PFSK-1 (cell line): ENCODE data around the gene NRXN3.

Experiments used
- FOXP2 ChIP-seq: optimal IDR thresholded peaks from 2 replicates; pipeline ENCODE3; 2011; ENCODE audit warnings: borderline replicate concordance, control low read depth, inconsistent platforms; ENCODE audit not compliant: insufficient read depth; ENCODE audit errors: extremely low read length, extremely low read depth
- POLR2AphosphoS5 ChIP-seq: IDR thresholded peaks from 2 replicates; pipeline ENCODE4 v1.6.1; 2012; ENCODE audit warnings: low read depth, mild to moderate bottlenecking, control low read depth, low read length, moderate library complexity
- REST ChIP-seq, 2 experiments: IDR thresholded peaks; 2 replicates each; pipeline versions ENCODE4 v1.6.1 to v1.8.0; 2011 to 2012; ENCODE audit warnings: low read depth in 2 of 2, low read length in 2 of 2, control low read depth in 1 of 2, inconsistent platforms in 1 of 2, mild to moderate bottlenecking in 1 of 2, moderate library complexity in 1 of 2; ENCODE audit not compliant: insufficient read depth in 1 of 2
- SIN3A ChIP-seq: IDR thresholded peaks from 2 replicates; pipeline ENCODE4 v1.6.1; 2012; ENCODE audit warnings: mild to moderate bottlenecking, low read length, moderate library complexity, borderline replicate concordance; ENCODE audit not compliant: insufficient read depth
- TAF1 ChIP-seq: IDR thresholded peaks from 2 replicates; pipeline ENCODE4 v1.6.1; 2012; ENCODE audit warnings: low read length, control low read depth, borderline replicate concordance; ENCODE audit not compliant: insufficient read depth

Gene NRXN3

GRCh38 chr14:79641371-79641770, 1471.2 kb downstream of the NRXN3 start:
- no peak for TF ChIP-seq POLR2AphosphoS5
- TF ChIP-seq TAF1 = no peak
- TF ChIP-seq FOXP2 = no peak
- no peak for TF ChIP-seq REST (IDR thresholded peaks at IDR 0.05; ENCODE audit: insufficient read depth in 1 of 2, low read depth in 2 of 2, low read length in 2 of 2)
- TF ChIP-seq SIN3A = no peak

DNA sequence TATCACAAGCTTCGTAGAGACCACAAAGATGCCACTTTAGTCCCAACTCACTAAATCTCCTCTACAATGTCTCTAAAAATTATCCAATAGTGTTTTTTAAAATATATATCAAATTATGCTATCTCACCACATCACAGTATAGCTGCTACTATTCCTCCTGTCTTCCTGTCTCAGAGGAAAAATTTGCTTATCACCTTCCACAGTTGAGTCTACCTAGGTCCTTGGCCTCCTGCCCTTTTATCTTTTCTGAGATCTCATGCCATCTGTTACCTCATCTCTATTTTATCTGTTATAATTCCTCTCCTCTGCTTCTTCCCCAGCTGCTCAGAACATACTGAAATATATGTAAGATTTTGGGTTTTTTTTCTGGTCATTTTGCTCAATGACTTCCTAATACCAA, 1473.0 kb downstream of the NRXN3 start:
- TF ChIP-seq SIN3A (no peak), REST (IDR thresholded peaks at IDR 0.05; ENCODE audit: insufficient read depth in 1 of 2, low read depth in 2 of 2, low read length in 2 of 2) (no peak), POLR2AphosphoS5 (no peak), TAF1 (no peak), FOXP2 (no peak)

- no peak for TF ChIP-seq REST (IDR thresholded peaks at IDR 0.05; ENCODE audit: insufficient read depth in 1 of 2, low read depth in 2 of 2, low read length in 2 of 2)
- no peak for TF ChIP-seq POLR2AphosphoS5
- TF ChIP-seq FOXP2 = no peak
- no peak for TF ChIP-seq TAF1
- TF ChIP-seq SIN3A = no peak
Measured at GRCh38 chr14:79645753-79646362, 1475.7 kb downstream of the NRXN3 start.

- TF ChIP-seq POLR2AphosphoS5 = no peak
- no peak for TF ChIP-seq TAF1
- TF ChIP-seq FOXP2 = no peak
- no peak for TF ChIP-seq SIN3A
- no peak for TF ChIP-seq REST (IDR thresholded peaks at IDR 0.05; ENCODE audit: insufficient read depth in 1 of 2, low read depth in 2 of 2, low read length in 2 of 2)
Measured at GRCh38 chr14:79649856-79650255, 1479.7 kb downstream of the NRXN3 start.
